ENCODE results near the gene CIDEB. TPM values are rescaled to one million over a fixed set of nuclear protein-coding genes. Genes with fewer than 3 reads are reported as not detected.

Gene CIDEB
- total RNA-seq, 4 donors from 2014 or later: 4.6 to 13.0 (median 9.5) TPM

GRCh38 chr14:24270537-24271133, 37.1 kb downstream of the CIDEB start:
- peaks cover 13 to 17% of the 10 kb centered on the region in 2 donors for H3K36me3 ChIP-seq
- DNase-seq: no peak
- H3K4me1 ChIP-seq: peaks cover 8 to 18% of the 10 kb centered on the region in 2 donors
- intact Hi-C loops (cut with DNase I): no loop called here
- no peaks in the 10 kb centered on the region for H3K9me3 ChIP-seq
- 14 to 18% methylated on average over 10 to 12 of the region's 13 CpGs for WGBS, 2 donors
- no peaks in the 10 kb centered on the region for H3K27me3 ChIP-seq
- H3K27ac ChIP-seq: peak overlapping the region; percentile 84 to 95 (median 90)
- peak overlapping the region; percentile 30 to 89 (median 77) for H3K4me3 ChIP-seq (replicated peaks in 1 of 3)
- TF ChIP-seq, protein P1, sequence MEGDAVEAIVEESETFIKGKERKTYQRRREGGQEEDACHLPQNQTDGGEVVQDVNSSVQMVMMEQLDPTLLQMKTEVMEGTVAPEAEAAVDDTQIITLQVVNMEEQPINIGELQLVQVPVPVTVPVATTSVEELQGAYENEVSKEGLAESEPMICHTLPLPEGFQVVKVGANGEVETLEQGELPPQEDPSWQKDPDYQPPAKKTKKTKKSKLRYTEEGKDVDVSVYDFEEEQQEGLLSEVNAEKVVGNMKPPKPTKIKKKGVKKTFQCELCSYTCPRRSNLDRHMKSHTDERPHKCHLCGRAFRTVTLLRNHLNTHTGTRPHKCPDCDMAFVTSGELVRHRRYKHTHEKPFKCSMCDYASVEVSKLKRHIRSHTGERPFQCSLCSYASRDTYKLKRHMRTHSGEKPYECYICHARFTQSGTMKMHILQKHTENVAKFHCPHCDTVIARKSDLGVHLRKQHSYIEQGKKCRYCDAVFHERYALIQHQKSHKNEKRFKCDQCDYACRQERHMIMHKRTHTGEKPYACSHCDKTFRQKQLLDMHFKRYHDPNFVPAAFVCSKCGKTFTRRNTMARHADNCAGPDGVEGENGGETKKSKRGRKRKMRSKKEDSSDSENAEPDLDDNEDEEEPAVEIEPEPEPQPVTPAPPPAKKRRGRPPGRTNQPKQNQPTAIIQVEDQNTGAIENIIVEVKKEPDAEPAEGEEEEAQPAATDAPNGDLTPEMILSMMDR (IDR thresholded peaks at IDR 0.05): no peak
- TF ChIP-seq POLR2A (IDR thresholded peaks at IDR 0.05): no peak

GRCh38 chr14:24269910-24270536, 37.8 kb downstream of the CIDEB start:
- Histone ChIP-seq H3K27me3 (no peaks in the 10 kb centered on the region), H3K9me3 (no peaks in the 10 kb centered on the region), H3K36me3 (peaks cover 13 to 17% of the 10 kb centered on the region in 2 donors), H3K27ac (no peak overlapping the region), H3K4me3 (replicated peaks in 1 of 3) (no peak overlapping the region), H3K4me1 (peaks cover 8 to 18% of the 10 kb centered on the region in 2 donors)
- intact Hi-C loops (cut with DNase I): no loop called here
- DNase-seq: no peak
- 95 to 96% methylated on average over 7 to 14 of the region's 14 CpGs for WGBS, 2 donors
- no peak for TF ChIP-seq POLR2A (IDR thresholded peaks at IDR 0.05)
- TF ChIP-seq, protein P1 (IDR thresholded peaks at IDR 0.05): no peak

GRCh38 chr14:24269368-24269767, 38.4 kb downstream of the CIDEB start:
- intact Hi-C loops (cut with DNase I): no loop called here
- peaks cover 8 to 18% of the 10 kb centered on the region in 2 donors for H3K4me1 ChIP-seq
- peaks cover 13 to 17% of the 10 kb centered on the region in 2 donors for H3K36me3 ChIP-seq
- no peaks in the 10 kb centered on the region for H3K9me3 ChIP-seq
- no peaks in the 10 kb centered on the region for H3K27me3 ChIP-seq
- TF ChIP-seq POLR2A (IDR thresholded peaks at IDR 0.05): no peak
- TF ChIP-seq, protein P1 (IDR thresholded peaks at IDR 0.05): no peak
- no peak overlapping the region for H3K27ac ChIP-seq
- no peak for DNase-seq
- H3K4me3 ChIP-seq (replicated peaks in 1 of 3): no peak overlapping the region
- WGBS, 2 donors: 94 to 96% methylated on average over 8 of the region's 8 CpGs

- peaks cover 13 to 17% of the 10 kb centered on the region in 2 donors for H3K36me3 ChIP-seq
Observed at GRCh38 chr14:24268225-24268624, 39.6 kb downstream of the CIDEB start.

More at GRCh38 chr14:24268225-24268624, 39.6 kb downstream of the CIDEB start:
- WGBS, 2 donors: 94% methylated on average over 9 of the region's 9 CpGs
- no peak for DNase-seq
- Histone ChIP-seq H3K4me1 (peaks cover 8 to 12% of the 10 kb centered on the region in 2 donors), H3K27ac (no peak overlapping the region), H3K27me3 (no peaks in the 10 kb centered on the region), H3K9me3 (no peaks in the 10 kb centered on the region), H3K4me3 (replicated peaks in 1 of 3) (no peak overlapping the region)
- intact Hi-C loops (cut with DNase I): no loop called here
- no peak for TF ChIP-seq POLR2A (IDR thresholded peaks at IDR 0.05)
- TF ChIP-seq, protein P1 (IDR thresholded peaks at IDR 0.05): no peak

All from thyroid gland (tissue), 4 donors.